Right lobe of liver (tissue), 4 donors: ENCODE results near the gene TEX54.

Experiments used
- POLR2A ChIP-seq: fragments of 450-650 bp; IDR thresholded peaks from one replicate; pipeline ENCODE4 v1.6.1; 2017; ENCODE audit warnings: antibody characterized with exemption, mild to moderate bottlenecking
- TF ChIP-seq, protein P1 (sequence below), 4 donors: fragments of 200-600 bp in 3 of 4; fragments of 450-650 bp in 1 of 4; IDR thresholded peaks; one replicate each; pipeline versions ENCODE4 v1.5.1 to v1.8.0; 2016 to 2022; ENCODE audit warnings: antibody characterized with exemption in 4 of 4, mild to moderate bottlenecking in 2 of 4
- donor health status: DM: no; HTN: no; CAD: no.
- donor health status: DM: no; HTN: no; CAD: no.
- donor health status: DM: no; HTN: yes; CAD: no.

GRCh38 chr11:62856333-62856895 lies 23.8 kb upstream of the TEX54 start:
- TF ChIP-seq, protein P1, sequence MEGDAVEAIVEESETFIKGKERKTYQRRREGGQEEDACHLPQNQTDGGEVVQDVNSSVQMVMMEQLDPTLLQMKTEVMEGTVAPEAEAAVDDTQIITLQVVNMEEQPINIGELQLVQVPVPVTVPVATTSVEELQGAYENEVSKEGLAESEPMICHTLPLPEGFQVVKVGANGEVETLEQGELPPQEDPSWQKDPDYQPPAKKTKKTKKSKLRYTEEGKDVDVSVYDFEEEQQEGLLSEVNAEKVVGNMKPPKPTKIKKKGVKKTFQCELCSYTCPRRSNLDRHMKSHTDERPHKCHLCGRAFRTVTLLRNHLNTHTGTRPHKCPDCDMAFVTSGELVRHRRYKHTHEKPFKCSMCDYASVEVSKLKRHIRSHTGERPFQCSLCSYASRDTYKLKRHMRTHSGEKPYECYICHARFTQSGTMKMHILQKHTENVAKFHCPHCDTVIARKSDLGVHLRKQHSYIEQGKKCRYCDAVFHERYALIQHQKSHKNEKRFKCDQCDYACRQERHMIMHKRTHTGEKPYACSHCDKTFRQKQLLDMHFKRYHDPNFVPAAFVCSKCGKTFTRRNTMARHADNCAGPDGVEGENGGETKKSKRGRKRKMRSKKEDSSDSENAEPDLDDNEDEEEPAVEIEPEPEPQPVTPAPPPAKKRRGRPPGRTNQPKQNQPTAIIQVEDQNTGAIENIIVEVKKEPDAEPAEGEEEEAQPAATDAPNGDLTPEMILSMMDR (IDR thresholded peaks at IDR 0.05), result no peak
- TF ChIP-seq POLR2A, result no peak
